Endothelial cell of umbilical vein (primary cell): ENCODE data around the gene CACNB3. TPM values are rescaled to one million over a fixed set of nuclear protein-coding genes. Genes with fewer than 3 reads are reported as not detected.
A peak's percentile ranks its signal among the peaks of the same experiment; 100 is the strongest.

Source experiments
- BruUV-seq: library from RNA; stranded (reverse); fragments of 400-500 nt; replicated peaks from 2 replicates; lab custom pipeline; 2021; lab: Mats Ljungman, UMichigan
- CTCF ChIA-PET: fragments of 300-600, 350-600 bp; sonication (Branson Sonifier 250); formaldehyde crosslinking; loops from one replicate; lab custom pipeline; 2021; ENCODE audit warnings: antibody characterized with exemption, inconsistent platforms; lab: Charles Lee
- POLR2A ChIA-PET: fragments of 300-600, 350-600 bp; sonication (Branson Sonifier 250); formaldehyde crosslinking; loops from one replicate; lab custom pipeline; 2021; ENCODE audit warnings: antibody characterized with exemption, inconsistent platforms; lab: Charles Lee
- DNase-seq: peaks from one replicate; pipeline ENCODE4 v3.0.0-alpha.2; 2011; ENCODE audit warnings: low read depth, low spot score
- FAIRE-seq: peaks from 2 replicates; lab custom pipeline; 2011; peaks lifted over from hg19 to GRCh38; lab: Jason Lieb, UNC
- H2AFZ ChIP-seq: 2 replicates; pipeline ENCODE4 v1.6.0; 2012; ENCODE audit warnings: low read depth, low read length, control low read depth, inconsistent platforms
- H3K27ac ChIP-seq: 2 replicates; pipeline ENCODE4 v1.5.1; 2011; ENCODE audit warnings: low read depth, mild to moderate bottlenecking, control low read depth, low read length, moderate library complexity; ENCODE audit not compliant: insufficient read depth
- H3K27me3 ChIP-seq, 2 experiments: 2 replicates each; pipeline versions ENCODE4 v1.6.0 to v1.6.1; 2011; ENCODE audit warnings: low read length in 2 of 2, mixed read lengths in 1 of 2; ENCODE audit not compliant: control insufficient read depth in 2 of 2, insufficient read depth in 2 of 2
- H3K36me3 ChIP-seq, 2 experiments: 2 replicates in 1 of 2; 3 replicates in 1 of 2; pipeline ENCODE4 v1.5.1; 2011; ENCODE audit warnings: low read length in 2 of 2, mild to moderate bottlenecking in 1 of 2, moderate library complexity in 1 of 2; ENCODE audit not compliant: control insufficient read depth in 2 of 2, insufficient read depth in 2 of 2; ENCODE audit errors: extremely low read depth in 1 of 2
- H3K4me1 ChIP-seq: 3 replicates; pipeline ENCODE4 v1.5.1; 2011; ENCODE audit warnings: mild to moderate bottlenecking, low read length; ENCODE audit not compliant: control insufficient read depth, insufficient read depth; ENCODE audit errors: extremely low read depth
- H3K4me2 ChIP-seq: 2 replicates; pipeline ENCODE4 v1.6.1; 2011; ENCODE audit warnings: low read length, control low read depth, mixed read lengths; ENCODE audit not compliant: insufficient read depth
- H3K4me3 ChIP-seq, 3 experiments: fragments of 200-600 bp in 1 of 3; sonication (generic), shearing (Covaris generic) in 1 of 3; replicated peaks in 1 of 3; 2 replicates each; pipeline ENCODE4 v1.5.1; 2011 to 2016; ENCODE audit warnings: control low read depth in 3 of 3, low read length in 3 of 3, mild to moderate bottlenecking in 2 of 3, inconsistent platforms in 1 of 3, low read depth in 1 of 3, moderate library complexity in 1 of 3; ENCODE audit not compliant: insufficient read depth in 1 of 3
- H3K79me2 ChIP-seq: 2 replicates; pipeline ENCODE4 v1.6.0; 2012; ENCODE audit warnings: low read length, inconsistent platforms; ENCODE audit not compliant: control insufficient read depth, insufficient read depth
- H3K9ac ChIP-seq: replicated peaks from 2 replicates; pipeline ENCODE3; 2011; ENCODE audit warnings: low read length, control low read depth; ENCODE audit not compliant: insufficient read depth; ENCODE audit errors: extremely low read depth
- H3K9me1 ChIP-seq: replicated peaks from 3 replicates; pipeline ENCODE4 v1.6.0; 2011; ENCODE audit warnings: mild to moderate bottlenecking, low read length; ENCODE audit not compliant: control insufficient read depth, insufficient read depth; ENCODE audit errors: extremely low read depth
- H3K9me3 ChIP-seq: replicated peaks from 2 replicates; pipeline ENCODE4 v1.5.1; 2012; ENCODE audit warnings: low read length, inconsistent platforms; ENCODE audit not compliant: control insufficient read depth, insufficient read depth
- H4K20me1 ChIP-seq: replicated peaks from 2 replicates; pipeline ENCODE3; 2011; ENCODE audit warnings: mild to moderate bottlenecking, low read length; ENCODE audit not compliant: control insufficient read depth, insufficient read depth; ENCODE audit errors: extremely low read depth
- CTCF ChIP-seq, 2 donors: IDR thresholded peaks; 1 replicate in 1 of 2; 2 replicates in 1 of 2; pipeline ENCODE4 v1.5.1; 2011; ENCODE audit warnings: low read length in 2 of 2, mild to moderate bottlenecking in 2 of 2, moderate library complexity in 2 of 2, control low read depth in 1 of 2, inconsistent platforms in 1 of 2, low read depth in 1 of 2; ENCODE audit not compliant: insufficient read depth in 1 of 2; ENCODE audit errors: extremely low read depth in 1 of 2
- EZH2 ChIP-seq: IDR thresholded peaks from 2 replicates; pipeline ENCODE4 v1.6.1; 2012; ENCODE audit warnings: borderline replicate concordance, low read depth, mild to moderate bottlenecking, moderate library complexity, low read length, inconsistent platforms; ENCODE audit not compliant: severe bottlenecking
- FOS ChIP-seq: IDR thresholded peaks from 2 replicates; pipeline ENCODE4 v1.6.1; 2011; ENCODE audit warnings: mild to moderate bottlenecking, low read length, moderate library complexity, borderline replicate concordance; ENCODE audit not compliant: insufficient read depth
- GATA2 ChIP-seq: IDR thresholded peaks from 2 replicates; pipeline ENCODE4 v1.7.0; 2011; ENCODE audit warnings: low read depth, mild to moderate bottlenecking, moderate library complexity, mixed read lengths, low read length; ENCODE audit not compliant: insufficient read length, insufficient read depth
- JUN ChIP-seq: IDR thresholded peaks from 2 replicates; pipeline ENCODE4 v1.6.1; 2011; ENCODE audit warnings: borderline replicate concordance, low read depth; ENCODE audit not compliant: insufficient read length, insufficient read depth
- MYC ChIP-seq: IDR thresholded peaks from one replicate; pipeline ENCODE4 v1.6.1; 2011; ENCODE audit warnings: mild to moderate bottlenecking, low read depth, low read length
- POLR2A ChIP-seq: IDR thresholded peaks from 2 replicates; pipeline ENCODE4 v1.6.1; 2012; ENCODE audit warnings: low read depth, mild to moderate bottlenecking, control low read depth, low read length
- POLR2AphosphoS5 ChIP-seq: IDR thresholded peaks from 2 replicates; pipeline ENCODE4 v1.6.1; 2012; ENCODE audit warnings: low read depth, mild to moderate bottlenecking, control low read depth, low read length, moderate library complexity; ENCODE audit not compliant: insufficient read depth
- dilution Hi-C: fragments of 300-500 bp; cut with MboI; formaldehyde crosslinking; loops from one replicate; pipeline ENCODE4 v1.15.0; 2019; ENCODE audit warnings: low sequenced_read_pairs; ENCODE audit not compliant: extremely low pct_ligation_motif_present
- intact Hi-C: fragments of 100-400 bp; cut with micrococcal nuclease; formaldehyde crosslinking; loops from one replicate; pipeline ENCODE4 v1.10.0; 2022
- polyA plus RNA-seq, 4 experiments: library from polyadenylated mRNA; depleted of rRNA in 3 of 4; stranded (reverse) in 3 of 4; unstranded in 1 of 4; fragments of >200 nt; gene quantifications; 2 replicates each; pipeline versions ENCODE4 v1.2.1 to v1.2.3, GENCODE V29; 2011 to 2012; ENCODE audit warnings: missing spikeins in 1 of 4
- total RNA-seq: library from RNA; stranded (reverse); gene quantifications from 2 replicates; pipeline ENCODE4 v1.2.3, GENCODE V29; 2021

The CACNB3 gene
- total and polyA plus RNA-seq, 2 donors (not counting 3 experiments of a cell fraction or from before 2014, with no cell fraction given), result 37.4 to 61.8 TPM

- Histone ChIP-seq H3K9ac (no peak overlapping the region), H3K27ac (no peak overlapping the region), H3K4me1 (peaks cover 10% of the 10 kb centered on the region), H4K20me1 (no peaks in the 10 kb centered on the region), H3K4me2 (no peak overlapping the region), H3K79me2 (peaks cover 17% of the 10 kb centered on the region), H2AFZ (no peak overlapping the region), H3K27me3 (no peaks in the 10 kb centered on the region), H3K9me3 (no peaks in the 10 kb centered on the region), H3K36me3 (peaks cover 0 to 3% of the 10 kb centered on the region in 2 experiments), H3K9me1 (no peaks in the 10 kb centered on the region), H3K4me3 (no peak overlapping the region)
- DNase-seq (no peak), FAIRE-seq (no peak)
- dilution Hi-C loops, result no loop called here
- ChIA-PET POLR2A (no interaction called here), CTCF (no interaction called here)
- intact Hi-C loops, result no loop called here
- TSS peak; percentile 9 for BruUV-seq
- TF ChIP-seq JUN, result no peak
- no peak for TF ChIP-seq EZH2
Measured at GRCh38 chr12:48786591-48787544, 31.4 kb upstream of the CACNB3 start.

- H3K4me1 ChIP-seq, result peaks cover 10% of the 10 kb centered on the region
- H3K4me2 ChIP-seq, result peak overlapping the region; percentile 76
- peak overlapping the region; percentile 58 to 84 (median 59) for H3K4me3 ChIP-seq
- H3K9me1 ChIP-seq, result no peaks in the 10 kb centered on the region
- dilution Hi-C loops, result no loop called here
- FAIRE-seq (peak; percentile 47), DNase-seq (no peak)
- TF ChIP-seq GATA2 (no peak), CTCF (IDR thresholded peaks at IDR 0.05; ENCODE audit: extremely low read depth in 1 of 2, insufficient read depth in 1 of 2, low read depth in 1 of 2, low read length in 2 of 2) (no peak), FOS (no peak), POLR2AphosphoS5 (no peak), POLR2A (no peak), MYC (no peak)
- H3K9me3 ChIP-seq, result no peaks in the 10 kb centered on the region
- intact Hi-C loops, result loop anchor here (1.0 to 2.0 kb wide), 2 partner anchors 8 to 71 kb away; partner anchors contain the start of gene CCNT1
- H3K27me3 ChIP-seq, result no peaks in the 10 kb centered on the region
- H3K27ac ChIP-seq, result no peak overlapping the region
- peaks cover 17% of the 10 kb centered on the region for H3K79me2 ChIP-seq
- ChIA-PET POLR2A (interaction anchor here (0.5 kb wide), 1 partner anchor 10 kb away, joined by 3 read pairs; no protein-coding TSS in a partner anchor), CTCF (interaction anchor here (3.1 to 16.5 kb wide), 2 partner anchors 26 to 30 kb away, joined by 12 to 606 read pairs; no protein-coding TSS in a partner anchor)
- H2AFZ ChIP-seq, result no peak overlapping the region
- peak overlapping the region; percentile 70 for H3K9ac ChIP-seq
- H4K20me1 ChIP-seq, result no peaks in the 10 kb centered on the region
- H3K36me3 ChIP-seq, result no peaks in the 10 kb centered on the region
- BruUV-seq, result no TSS peak
Measured at GRCh38 chr12:48787791-48788523, 30.3 kb upstream of the CACNB3 start.
